ENCODE results near the gene SFMBT1.

The SFMBT1 gene, protein sequence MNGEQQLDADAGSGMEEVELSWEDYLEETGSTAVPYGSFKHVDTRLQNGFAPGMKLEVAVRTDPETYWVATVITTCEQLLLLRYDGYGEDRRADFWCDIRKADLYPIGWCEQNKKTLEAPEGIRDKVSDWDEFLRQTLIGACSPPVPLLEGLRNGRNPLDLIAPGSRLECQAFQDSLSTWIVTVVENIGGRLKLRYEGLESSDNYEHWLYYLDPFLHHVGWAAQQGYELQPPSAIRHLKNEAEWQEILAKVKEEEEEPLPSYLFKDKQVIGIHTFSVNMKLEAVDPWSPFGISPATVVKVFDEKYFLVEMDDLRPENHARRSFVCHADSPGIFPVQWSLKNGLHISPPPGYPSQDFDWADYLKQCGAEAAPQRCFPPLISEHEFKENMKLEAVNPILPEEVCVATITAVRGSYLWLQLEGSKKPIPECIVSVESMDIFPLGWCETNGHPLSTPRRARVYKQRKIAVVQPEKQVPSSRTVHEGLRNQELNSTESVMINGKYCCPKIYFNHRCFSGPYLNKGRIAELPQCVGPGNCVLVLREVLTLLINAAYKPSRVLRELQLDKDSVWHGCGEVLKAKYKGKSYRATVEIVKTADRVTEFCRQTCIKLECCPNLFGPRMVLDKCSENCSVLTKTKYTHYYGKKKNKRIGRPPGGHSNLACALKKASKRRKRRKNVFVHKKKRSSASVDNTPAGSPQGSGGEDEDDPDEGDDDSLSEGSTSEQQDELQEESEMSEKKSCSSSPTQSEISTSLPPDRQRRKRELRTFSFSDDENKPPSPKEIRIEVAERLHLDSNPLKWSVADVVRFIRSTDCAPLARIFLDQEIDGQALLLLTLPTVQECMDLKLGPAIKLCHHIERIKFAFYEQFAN

GRCh38 chr3:53045518-53046170, at the start of gene SFMBT1:
Gene SFMBT1, minus strand, starts transcription at chr3:53046073. Its CDS starts 76,945 bp downstream, at chr3:52969128.
- peak; percentile 57 for DNase-seq (ENCODE audit: low read depth)

DNA sequence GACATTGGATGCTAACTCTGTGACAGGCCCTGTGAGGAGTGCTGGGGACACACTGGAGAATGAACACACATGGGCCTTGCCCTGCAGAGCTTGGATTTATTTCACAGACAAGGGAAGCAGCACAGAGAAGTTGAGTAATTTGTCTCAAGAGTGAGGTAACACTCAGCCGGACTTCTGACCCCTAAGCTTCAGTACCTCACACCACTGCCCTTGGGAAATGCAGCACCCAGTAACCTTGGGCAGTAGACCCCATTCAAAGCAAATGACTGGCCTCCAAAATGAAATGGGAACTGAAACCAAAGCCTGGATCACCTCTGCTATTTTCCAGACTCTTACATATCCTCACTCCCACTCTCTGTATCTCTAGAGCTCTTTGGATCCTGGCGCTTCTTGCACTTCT, 47.1 kb upstream of the SFMBT1 start:
- DNase-seq (ENCODE audit: low read depth), result peak; percentile 47

DNA sequence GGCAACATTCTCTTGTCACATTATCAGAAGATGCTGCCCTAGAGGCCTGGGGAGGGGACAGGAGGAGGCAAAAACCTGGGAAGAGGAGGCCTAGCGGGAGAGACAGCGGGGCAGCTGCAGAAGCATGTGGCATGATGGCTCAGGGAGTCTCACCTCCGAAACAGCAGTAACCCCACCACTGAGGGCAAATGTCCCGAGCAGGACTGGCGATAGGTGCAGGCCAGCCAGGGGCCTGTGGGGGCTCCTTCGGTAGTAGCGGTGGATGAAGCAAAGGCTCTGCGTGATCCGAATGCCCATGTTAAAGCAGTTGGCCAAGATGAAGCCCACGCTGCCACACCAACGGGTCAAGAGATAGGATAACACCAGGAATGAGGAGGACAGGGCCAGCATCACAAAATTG, 46.3 kb upstream of the SFMBT1 start:
- DNase-seq (ENCODE audit: low read depth), result no peak

- no peak for DNase-seq (ENCODE audit: low read depth)
Observed at GRCh38 chr3:53091011-53091410, 45.1 kb upstream of the SFMBT1 start.

GRCh38 chr3:53089511-53089910, 43.6 kb upstream of the SFMBT1 start:
- no peak for DNase-seq (ENCODE audit: low read depth)

DNA sequence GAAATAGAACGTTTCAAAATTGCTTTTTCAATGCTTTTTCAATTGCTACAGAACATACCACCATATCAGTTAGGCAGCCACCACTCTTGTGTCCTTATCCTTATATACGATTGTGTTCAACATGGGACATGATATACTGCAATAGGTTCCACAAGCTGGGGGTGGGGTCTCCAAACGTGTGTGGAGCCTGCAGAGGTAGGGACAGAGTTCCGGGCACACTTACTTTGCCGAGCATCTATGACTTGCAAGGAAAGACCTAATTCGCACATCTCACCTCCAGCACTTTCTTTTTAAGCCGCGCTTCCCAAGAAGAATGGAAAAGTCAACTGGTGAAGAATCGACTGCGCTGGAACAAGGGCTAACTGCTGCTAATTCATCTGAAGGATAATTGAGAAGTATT, 39.6 kb upstream of the SFMBT1 start:
- DNase-seq (ENCODE audit: low read depth), result no peak

GRCh38 chr3:53084310-53085001, 38.6 kb upstream of the SFMBT1 start:
- no peak for DNase-seq (ENCODE audit: low read depth)

- DNase-seq (ENCODE audit: low read depth), result no peak
Observed at GRCh38 chr3:53083949-53084309, 38.1 kb upstream of the SFMBT1 start.

DNA sequence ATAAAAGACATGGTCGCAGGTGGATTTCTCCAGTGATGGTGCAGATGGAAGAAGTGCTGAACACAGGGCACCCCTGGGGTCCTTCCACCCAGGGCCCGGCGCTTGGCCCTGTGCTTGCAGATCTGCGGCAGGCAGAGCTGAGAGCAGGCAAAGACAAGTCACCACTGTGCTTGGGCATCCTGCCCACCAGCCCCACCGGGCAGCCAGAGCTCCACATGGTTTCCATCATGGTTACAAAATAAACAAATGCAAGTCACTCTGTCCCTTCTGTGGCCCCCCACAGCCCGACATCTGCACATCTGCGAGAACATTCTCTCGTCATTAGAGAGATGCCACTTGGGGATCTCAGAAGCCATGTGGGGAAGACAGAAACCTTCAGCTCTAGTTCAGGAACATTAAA, 37.6 kb upstream of the SFMBT1 start:
- peak; percentile 94 for DNase-seq (ENCODE audit: low read depth)

GRCh38 chr3:53082736-53083135, 36.9 kb upstream of the SFMBT1 start:
- DNase-seq (ENCODE audit: low read depth), result no peak

GRCh38 chr3:53081318-53081717, 35.4 kb upstream of the SFMBT1 start:
- no peak for DNase-seq (ENCODE audit: low read depth)

GRCh38 chr3:53080612-53081205, 34.8 kb upstream of the SFMBT1 start:
- DNase-seq (ENCODE audit: low read depth), result no peak

DNA sequence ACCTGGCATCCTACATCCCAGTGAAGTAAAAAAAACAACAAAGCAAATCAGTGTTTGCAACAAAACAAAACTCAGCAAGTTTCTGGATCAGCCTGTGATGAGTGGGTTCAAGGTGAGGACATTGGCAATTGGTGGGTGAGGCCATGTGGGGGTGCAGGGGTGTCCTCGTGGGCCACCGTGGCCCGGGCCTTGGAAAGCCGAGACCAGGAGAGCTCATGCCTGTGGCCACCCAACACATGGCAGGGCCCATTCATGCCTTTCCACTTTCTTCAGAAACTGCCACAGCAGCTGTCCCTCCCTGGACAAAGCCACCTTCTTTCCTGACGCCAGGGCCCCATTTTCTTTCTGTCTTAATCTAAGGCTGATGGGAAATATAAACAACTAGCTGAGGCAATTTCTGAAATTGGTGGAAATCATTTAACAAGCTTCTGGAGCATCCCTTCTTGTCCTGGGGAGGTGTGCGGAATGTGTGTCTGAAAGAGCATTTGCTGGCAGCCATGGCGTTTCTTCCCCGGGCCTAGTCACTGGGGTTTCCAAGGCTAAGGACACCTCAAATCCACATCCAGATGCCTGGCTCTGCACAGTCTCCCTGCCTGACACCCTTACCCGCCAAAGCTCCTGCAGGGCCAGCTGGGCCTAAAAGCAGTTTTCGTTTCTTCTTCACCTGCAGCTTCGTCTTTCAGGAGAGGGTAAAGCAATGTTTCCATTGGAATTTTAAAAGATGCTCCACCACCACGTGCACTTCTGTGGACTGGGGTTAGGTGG, 34.1 kb upstream of the SFMBT1 start:
- DNase-seq (ENCODE audit: low read depth), result no peak

DNA sequence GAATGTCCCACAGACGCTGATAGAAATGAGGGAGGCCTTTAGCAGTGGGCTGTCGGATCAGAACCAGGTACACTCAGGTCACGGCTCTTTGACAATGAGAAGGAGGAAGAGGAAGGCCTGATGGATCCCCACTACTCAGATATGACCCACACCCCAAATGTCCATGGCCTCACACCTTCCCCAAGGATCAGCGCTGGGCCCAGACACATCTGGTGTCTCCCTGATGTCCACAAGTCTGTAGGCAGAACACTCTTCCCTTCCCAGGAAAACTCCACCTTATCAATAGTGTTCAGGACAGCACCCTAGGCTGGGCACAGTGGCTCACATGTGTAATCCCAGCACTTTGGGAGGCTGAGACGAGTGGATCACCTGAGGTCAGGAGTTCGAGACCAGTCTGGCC, 33.3 kb upstream of the SFMBT1 start:
- DNase-seq (ENCODE audit: low read depth), result no peak

DNA sequence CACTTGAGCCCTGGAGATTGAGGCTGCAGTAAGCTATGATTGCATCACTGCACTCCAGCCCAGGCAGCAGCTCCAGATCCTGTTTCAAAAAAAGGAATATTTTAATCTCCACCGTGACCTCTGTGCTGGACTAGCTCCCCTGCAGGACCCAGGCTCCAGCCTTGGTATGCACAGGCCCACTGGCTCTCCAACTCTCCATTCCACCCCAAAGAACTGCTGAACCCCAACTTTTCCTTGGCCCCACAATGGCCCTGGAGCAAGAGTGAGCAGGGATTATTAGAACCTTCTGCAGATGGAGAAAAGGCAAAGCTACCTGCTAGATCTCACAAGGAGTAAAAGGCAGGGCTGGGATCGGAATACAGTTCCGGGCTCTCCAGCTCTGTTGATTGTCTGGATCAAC, 32.8 kb upstream of the SFMBT1 start:
- no peak for DNase-seq (ENCODE audit: low read depth)

DNA sequence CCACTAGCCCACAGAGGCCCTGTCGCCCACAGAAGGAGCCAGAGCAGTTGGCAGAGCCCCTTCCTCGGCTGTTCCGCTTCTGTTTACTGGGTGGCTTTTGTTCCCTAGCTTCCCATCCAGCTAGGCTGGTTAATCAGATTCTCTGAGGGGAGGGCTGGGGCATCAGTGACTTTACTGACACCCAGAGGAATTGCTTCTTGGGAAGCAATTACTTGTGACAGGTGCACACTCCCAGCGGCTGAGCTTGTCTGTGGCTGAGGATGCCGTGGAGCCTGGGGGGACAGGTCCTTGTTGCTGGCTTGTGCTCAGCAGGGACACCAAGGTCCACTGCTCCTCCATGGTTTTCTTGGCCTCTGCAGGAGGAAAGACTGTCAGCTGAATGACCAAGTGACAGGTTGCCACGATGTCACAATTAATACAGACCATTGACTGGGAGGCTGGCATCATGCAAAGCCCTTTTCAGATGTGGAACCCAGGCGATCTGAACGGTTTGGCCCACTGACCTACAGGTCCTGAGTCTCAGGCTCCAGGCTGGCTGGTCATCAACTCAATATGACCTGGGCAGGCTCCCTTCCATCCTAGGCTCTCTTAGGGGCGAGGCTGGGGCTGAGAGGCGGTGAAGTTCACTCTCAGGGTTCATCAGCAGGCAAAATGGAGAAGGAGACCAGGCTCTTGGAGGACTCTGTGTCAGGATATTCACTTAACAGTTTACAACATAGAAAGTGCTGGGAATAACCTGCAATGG, 31.8 kb upstream of the SFMBT1 start:
- DNase-seq (ENCODE audit: low read depth), result no peak

DNA sequence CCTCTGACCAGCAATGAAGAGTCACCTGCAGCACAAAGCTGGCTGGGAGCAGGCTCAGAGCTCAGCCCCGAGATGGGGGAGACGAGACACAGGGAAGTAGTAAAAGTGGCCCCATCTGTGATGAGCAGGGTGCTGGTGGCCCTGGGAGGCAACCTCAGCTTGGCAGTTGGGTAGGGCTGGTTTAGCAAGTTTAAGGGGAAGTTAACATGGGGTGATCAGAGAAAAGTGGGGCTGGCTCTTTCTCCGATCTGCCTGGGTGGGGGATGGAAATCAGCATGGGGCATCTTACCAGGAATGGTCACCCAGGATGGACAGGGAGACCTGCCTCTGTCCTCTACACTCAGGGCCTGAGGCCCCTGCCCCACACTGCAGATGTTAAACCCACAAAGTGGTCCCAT, 29.9 kb upstream of the SFMBT1 start:
- no peak for DNase-seq (ENCODE audit: low read depth)

DNA sequence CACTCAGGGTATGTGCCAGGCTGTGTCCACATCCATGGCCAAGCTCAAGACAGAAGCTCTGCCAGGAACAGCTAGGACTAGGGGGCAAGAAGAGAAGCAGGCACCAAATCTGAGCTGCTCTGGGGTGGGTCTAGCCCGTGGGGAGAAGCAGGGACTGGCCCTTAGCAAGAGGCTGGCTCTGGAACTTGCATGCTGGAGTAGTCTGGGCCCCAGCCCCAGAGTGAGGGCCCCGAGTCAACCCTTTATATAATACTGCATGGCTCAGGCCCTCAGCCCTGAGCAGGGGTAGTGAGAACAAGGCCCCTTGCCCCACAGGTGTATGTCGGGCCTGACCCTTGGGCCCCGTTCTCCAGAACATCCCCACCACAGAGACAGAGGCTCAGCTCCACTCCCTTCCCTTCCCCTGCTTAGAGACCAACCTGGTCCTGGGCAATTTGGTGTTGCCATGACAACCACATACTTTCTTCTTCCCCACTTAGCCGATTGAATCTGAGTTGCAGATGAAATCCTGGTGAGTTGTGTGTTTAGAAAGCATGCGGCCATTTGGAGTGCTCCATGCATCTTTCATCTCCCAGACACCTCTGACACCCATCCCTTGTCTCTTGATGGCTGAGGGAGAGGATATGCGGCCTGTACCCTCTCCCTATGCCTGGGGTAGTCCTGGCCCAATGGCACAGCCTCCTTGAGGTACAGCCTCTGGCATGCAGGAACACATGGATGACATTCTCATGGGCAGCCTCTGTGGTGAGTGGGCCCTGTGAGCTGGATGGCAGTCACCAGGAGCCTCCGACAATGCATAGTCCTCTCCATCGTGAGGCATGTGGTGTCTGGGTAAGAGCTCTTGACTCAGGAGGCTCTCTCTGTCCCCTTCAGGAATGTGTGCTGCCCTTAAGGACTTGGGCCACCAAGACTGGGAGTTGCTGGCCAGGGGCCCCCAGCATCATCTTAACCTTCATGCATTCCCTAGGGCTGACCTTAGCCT, 29.2 kb upstream of the SFMBT1 start:
- no peak for DNase-seq (ENCODE audit: low read depth)

GRCh38 chr3:53074366-53074696, 28.5 kb upstream of the SFMBT1 start:
- no peak for DNase-seq (ENCODE audit: low read depth)
